SK-N-SH (cell line): ENCODE results near the gene VPS25.
"Not testable (repeated sequence)": the region's sequence is repeated elsewhere in the genome, so short reads cannot be mapped to it uniquely, and the experiment has no call there.

Experiments used
- CHD2 ChIP-seq: fragments of 150-350 bp; IDR thresholded peaks from 2 replicates; pipeline ENCODE4 v1.6.1; 2018; ENCODE audit warnings: low read length; ENCODE audit not compliant: partially characterized antibody
- CTCF ChIP-seq: fragments of 200-600 bp; sonication (generic); IDR thresholded peaks from 2 replicates; pipeline ENCODE4 v1.6.1; 2017; ENCODE audit warnings: antibody characterized with exemption, mild to moderate bottlenecking, moderate library complexity

GRCh38 chr17:42769964-42770363 is 3.3 kb upstream of the VPS25 start:
- TF ChIP-seq CTCF, CHD2: not testable (repeated sequence)
